ENCODE results near the gene SUN1.

DNA sequence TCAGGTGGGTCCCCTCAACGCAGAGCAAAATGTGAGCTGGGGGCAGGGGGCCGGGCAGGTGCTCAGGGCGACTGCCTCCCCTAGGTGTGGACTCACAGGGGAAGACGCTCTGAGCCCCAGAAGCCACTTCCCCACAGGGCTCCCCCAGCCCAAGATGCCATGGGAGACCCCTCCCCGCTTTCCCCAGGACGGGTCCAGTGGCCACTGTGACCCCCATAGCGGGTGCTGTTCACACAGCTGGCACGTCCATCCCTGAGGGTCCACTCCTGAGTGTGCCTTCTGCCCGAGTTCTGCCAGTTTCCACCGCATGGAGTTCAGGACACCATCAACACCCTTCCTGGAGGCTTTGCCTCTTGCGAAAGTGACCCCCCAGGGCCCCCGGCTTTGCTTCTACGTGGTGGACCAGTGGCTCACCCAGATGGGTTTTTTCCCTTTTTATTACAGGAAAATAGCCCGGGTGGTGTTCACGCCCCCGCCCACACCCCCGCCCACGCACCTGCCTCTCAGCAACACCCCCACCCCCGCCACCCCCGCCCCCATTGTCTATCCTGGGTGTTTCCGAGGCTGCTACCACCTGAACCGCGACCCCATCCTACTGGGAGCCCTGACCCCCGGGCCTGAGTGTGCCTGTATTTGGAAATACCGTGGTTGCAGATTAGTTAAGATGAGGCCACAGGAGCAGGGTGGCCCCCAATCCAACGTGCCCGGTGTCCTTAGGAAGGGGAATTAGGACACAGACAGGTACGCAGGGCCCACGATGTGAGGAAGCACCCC, 90.2 kb downstream of the SUN1 start:
- TF ChIP-seq EP300 (IDR thresholded peaks at IDR 0.05) = no peak
- TF ChIP-seq, protein P1, sequence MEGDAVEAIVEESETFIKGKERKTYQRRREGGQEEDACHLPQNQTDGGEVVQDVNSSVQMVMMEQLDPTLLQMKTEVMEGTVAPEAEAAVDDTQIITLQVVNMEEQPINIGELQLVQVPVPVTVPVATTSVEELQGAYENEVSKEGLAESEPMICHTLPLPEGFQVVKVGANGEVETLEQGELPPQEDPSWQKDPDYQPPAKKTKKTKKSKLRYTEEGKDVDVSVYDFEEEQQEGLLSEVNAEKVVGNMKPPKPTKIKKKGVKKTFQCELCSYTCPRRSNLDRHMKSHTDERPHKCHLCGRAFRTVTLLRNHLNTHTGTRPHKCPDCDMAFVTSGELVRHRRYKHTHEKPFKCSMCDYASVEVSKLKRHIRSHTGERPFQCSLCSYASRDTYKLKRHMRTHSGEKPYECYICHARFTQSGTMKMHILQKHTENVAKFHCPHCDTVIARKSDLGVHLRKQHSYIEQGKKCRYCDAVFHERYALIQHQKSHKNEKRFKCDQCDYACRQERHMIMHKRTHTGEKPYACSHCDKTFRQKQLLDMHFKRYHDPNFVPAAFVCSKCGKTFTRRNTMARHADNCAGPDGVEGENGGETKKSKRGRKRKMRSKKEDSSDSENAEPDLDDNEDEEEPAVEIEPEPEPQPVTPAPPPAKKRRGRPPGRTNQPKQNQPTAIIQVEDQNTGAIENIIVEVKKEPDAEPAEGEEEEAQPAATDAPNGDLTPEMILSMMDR (IDR thresholded peaks at IDR 0.05) = no peak
